ENCODE results near the gene AEBP1.
A peak's percentile ranks its signal among the peaks of the same experiment; 100 is the strongest.

The AEBP1 gene

DNA sequence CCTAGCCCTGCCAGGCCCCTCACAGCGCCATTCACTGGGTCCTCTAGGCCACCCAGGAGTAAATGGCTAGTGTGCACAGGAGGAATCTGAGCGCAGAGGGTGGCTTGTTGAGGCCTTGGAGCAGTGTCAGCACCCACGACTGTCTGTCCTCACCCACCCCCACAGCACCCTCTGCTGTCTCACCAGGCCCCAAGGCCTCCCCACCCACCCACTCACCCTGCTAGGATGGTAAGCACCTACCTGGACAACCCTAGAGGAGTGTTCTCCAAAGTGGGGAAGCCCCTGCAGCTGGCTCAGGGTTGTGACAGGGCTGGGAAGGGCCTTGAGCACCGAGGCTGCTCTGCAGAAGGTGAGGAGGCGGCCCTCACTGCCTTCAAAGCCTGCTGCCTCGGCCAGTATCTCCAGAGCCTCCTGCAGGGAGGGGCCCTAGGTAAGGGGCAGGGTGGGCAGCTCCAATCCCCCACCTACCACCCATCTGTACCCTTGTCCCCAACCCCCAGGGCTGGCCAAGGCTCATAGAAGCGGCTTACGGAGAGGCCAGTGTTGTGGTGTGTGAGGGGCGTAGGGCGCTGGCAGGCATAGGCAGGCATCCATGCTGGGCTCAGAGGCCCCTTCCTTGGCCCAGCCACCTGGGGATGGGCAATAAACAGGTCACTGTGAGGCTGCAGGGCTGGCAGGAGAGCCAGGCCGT is 24.7 kb upstream of the AEBP1 start:
- no peak overlapping the region for H3K4me3 ChIP-seq (ENCODE audit: low read depth, low read length)
- no peak overlapping the region for H3K27ac ChIP-seq (ENCODE audit: low read depth, low read length)
- peaks cover 59% of the 10 kb centered on the region for H3K36me3 ChIP-seq (ENCODE audit: control insufficient read depth, insufficient read depth, low read length)
- no peaks in the 10 kb centered on the region for H3K9me3 ChIP-seq (ENCODE audit: control insufficient read depth, insufficient read depth, low read depth, low read length)
- no peak overlapping the region for H3K9ac ChIP-seq (ENCODE audit: low read length)
- H3K4me1 ChIP-seq (ENCODE audit: control insufficient read depth, insufficient read depth, low read length) = no peaks in the 10 kb centered on the region
- H3K27me3 ChIP-seq (ENCODE audit: control insufficient read depth, insufficient read depth, low read length) = peaks cover 9% of the 10 kb centered on the region

DNA sequence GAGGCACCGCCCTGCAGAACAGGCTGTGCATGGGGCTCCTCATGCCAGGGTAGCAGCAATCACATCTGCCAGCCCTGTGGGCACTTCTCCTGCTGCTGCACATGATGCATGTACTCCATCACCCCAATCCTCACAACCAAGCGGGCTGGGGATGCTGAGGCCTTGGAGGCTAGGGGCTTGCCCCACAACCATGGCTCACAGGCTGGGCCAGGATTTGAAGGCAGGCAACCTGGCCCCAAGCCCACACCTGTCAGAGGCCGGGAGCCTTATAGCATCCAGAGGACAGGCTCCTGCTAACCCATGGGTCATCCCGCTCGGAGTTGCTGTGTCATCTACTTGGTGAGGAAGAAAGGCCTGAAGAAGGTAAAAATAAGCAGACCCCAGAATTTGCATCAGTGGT is 24.0 kb upstream of the AEBP1 start:
- peaks cover 57% of the 10 kb centered on the region for H3K36me3 ChIP-seq (ENCODE audit: control insufficient read depth, insufficient read depth, low read length)
- H3K27ac ChIP-seq (ENCODE audit: low read depth, low read length) = no peak overlapping the region
- H3K9me3 ChIP-seq (ENCODE audit: control insufficient read depth, insufficient read depth, low read depth, low read length) = no peaks in the 10 kb centered on the region
- no peak overlapping the region for H3K9ac ChIP-seq (ENCODE audit: low read length)
- no peaks in the 10 kb centered on the region for H3K4me1 ChIP-seq (ENCODE audit: control insufficient read depth, insufficient read depth, low read length)
- H3K4me3 ChIP-seq (ENCODE audit: low read depth, low read length) = no peak overlapping the region
- H3K27me3 ChIP-seq (ENCODE audit: control insufficient read depth, insufficient read depth, low read length) = peaks cover 9% of the 10 kb centered on the region

DNA sequence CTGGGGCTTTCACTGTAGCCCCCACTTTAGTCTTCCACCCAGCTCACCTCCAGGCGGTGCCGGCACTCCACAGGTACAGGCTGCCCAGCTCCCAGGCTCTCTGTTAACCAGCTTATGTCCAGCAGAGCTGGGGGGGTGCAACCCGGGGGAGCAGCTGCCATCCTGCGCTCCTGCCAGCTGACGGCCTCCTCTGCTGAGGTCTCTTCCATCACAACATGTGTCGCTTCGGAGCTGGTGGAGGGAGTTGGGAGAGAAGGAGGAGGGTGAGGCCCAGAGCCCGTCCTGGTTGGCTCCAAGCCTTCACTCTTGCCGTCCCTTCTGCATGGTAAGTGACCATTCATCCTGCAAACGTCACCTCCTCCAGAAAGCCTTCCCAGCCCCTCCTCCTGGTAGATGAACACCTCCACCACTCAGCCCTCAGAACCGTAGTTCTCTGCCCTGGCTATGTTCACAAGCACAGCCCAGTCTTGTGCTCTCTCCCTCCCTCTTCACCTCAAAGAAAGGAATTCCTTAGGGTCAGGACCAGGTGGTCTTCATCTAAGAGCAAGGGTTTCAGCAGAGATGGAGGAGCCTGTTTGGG is 23.4 kb upstream of the AEBP1 start:
- H3K27ac ChIP-seq (ENCODE audit: low read depth, low read length) = no peak overlapping the region
- H3K9ac ChIP-seq (ENCODE audit: low read length) = no peak overlapping the region
- peaks cover 9% of the 10 kb centered on the region for H3K27me3 ChIP-seq (ENCODE audit: control insufficient read depth, insufficient read depth, low read length)
- H3K36me3 ChIP-seq (ENCODE audit: control insufficient read depth, insufficient read depth, low read length) = peaks cover 51% of the 10 kb centered on the region
- no peaks in the 10 kb centered on the region for H3K9me3 ChIP-seq (ENCODE audit: control insufficient read depth, insufficient read depth, low read depth, low read length)
- H3K4me3 ChIP-seq (ENCODE audit: low read depth, low read length) = peak overlapping the region; percentile 96; the same call in 1 of the 2 replicates
- H3K4me1 ChIP-seq (ENCODE audit: control insufficient read depth, insufficient read depth, low read length) = no peaks in the 10 kb centered on the region

DNA sequence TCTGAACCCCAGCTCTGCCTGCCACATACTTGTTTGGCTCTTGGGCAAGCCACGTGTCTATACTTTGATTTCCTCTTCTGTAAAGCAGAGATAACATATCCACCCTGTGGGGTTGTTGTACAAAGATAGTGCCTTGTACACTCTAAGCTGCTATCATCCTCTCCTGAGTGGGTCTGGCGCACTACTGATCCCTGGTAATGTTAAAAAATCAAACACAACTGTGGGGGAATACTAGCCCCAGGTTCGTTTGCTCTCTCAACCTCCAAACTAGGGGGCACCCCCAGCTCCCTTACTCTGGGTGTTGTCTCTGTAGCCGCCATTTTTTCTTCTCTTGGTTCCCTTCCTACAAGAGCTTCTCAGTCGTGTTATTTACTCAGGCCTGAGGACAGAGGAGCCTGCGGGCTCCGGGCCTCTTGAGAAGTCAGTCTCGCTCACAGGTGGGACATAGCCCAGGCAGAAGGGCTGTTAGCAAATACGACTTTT is 22.8 kb upstream of the AEBP1 start:
- H3K36me3 ChIP-seq (ENCODE audit: control insufficient read depth, insufficient read depth, low read length) = peaks cover 45% of the 10 kb centered on the region

DNA sequence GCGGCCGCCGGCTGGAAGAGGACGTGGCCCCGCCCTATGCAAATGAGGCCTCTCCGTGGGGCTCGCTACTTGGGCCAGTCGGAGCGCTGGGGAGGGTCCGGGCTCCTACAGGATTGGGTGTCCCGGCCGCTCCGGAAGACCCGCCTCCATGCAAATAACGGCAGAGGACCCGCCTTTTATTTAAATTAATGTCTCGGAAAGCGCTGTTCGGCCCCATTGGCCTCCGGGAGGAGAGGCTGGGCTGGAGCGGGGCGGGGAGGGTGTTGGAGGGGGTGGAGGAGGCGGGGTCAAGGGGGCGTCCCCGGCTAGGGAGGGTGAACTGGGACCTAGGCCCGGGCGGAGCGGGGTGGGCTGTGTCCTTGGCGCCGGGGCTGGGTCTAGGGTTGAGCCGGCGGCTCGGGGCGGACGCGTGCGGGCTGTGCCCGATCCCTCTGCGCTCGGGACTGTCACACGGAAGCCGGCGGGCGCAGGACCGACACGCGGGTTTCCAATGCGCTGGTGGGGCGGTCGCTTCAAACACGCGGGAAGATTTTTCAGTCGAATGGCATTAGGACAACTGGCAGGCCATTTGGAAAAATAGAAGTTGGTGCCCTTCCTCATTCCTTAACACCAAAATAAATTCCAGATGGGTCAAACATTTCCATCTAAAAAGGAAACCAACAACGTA is 21.5 kb upstream of the AEBP1 start:
- peak overlapping the region; percentile 35 for H3K9ac ChIP-seq (ENCODE audit: low read length)
- H3K9me3 ChIP-seq (ENCODE audit: control insufficient read depth, insufficient read depth, low read depth, low read length) = no peaks in the 10 kb centered on the region
- peaks cover 9% of the 10 kb centered on the region for H3K27me3 ChIP-seq (ENCODE audit: control insufficient read depth, insufficient read depth, low read length)
- H3K27ac ChIP-seq (ENCODE audit: low read depth, low read length) = no peak overlapping the region
- H3K4me3 ChIP-seq (ENCODE audit: low read depth, low read length) = peak overlapping the region; percentile 78
- no peaks in the 10 kb centered on the region for H3K4me1 ChIP-seq (ENCODE audit: control insufficient read depth, insufficient read depth, low read length)
- peaks cover 32% of the 10 kb centered on the region for H3K36me3 ChIP-seq (ENCODE audit: control insufficient read depth, insufficient read depth, low read length)

More for the DNA sequence above, 22.8 kb upstream of the AEBP1 start:
- Histone ChIP-seq H3K9me3 (ENCODE audit: control insufficient read depth, insufficient read depth, low read depth, low read length) (no peaks in the 10 kb centered on the region), H3K4me3 (ENCODE audit: low read depth, low read length) (peak overlapping the region; percentile 96), H3K27ac (ENCODE audit: low read depth, low read length) (no peak overlapping the region), H3K4me1 (ENCODE audit: control insufficient read depth, insufficient read depth, low read length) (no peaks in the 10 kb centered on the region), H3K27me3 (ENCODE audit: control insufficient read depth, insufficient read depth, low read length) (peaks cover 9% of the 10 kb centered on the region), H3K9ac (ENCODE audit: low read length) (no peak overlapping the region)

DNA sequence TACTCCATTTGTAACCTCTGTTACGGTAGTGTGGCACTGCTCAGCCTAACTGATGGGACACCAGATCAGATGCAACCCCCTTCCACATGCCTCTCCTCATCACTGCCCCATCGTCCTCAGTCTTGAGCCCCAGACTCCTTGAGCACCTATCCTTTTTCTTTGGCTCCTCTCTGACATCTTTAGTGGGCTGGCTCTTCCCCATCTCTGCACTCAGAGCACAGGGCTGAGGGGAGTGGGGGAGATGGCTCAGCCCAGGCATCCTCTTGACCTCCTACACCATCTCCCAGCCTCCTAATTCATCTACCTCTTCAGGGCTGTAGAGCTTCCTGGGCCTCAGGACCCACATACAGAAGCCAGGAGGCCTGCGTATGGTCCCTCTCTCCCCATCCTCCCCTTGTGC is 20.3 kb upstream of the AEBP1 start:
- Histone ChIP-seq H3K36me3 (ENCODE audit: control insufficient read depth, insufficient read depth, low read length) (peaks cover 20% of the 10 kb centered on the region), H3K9ac (ENCODE audit: low read length) (no peak overlapping the region), H3K27me3 (ENCODE audit: control insufficient read depth, insufficient read depth, low read length) (peaks cover 9% of the 10 kb centered on the region), H3K4me1 (ENCODE audit: control insufficient read depth, insufficient read depth, low read length) (no peaks in the 10 kb centered on the region), H3K4me3 (ENCODE audit: low read depth, low read length) (no peak overlapping the region), H3K27ac (ENCODE audit: low read depth, low read length) (no peak overlapping the region), H3K9me3 (ENCODE audit: control insufficient read depth, insufficient read depth, low read depth, low read length) (no peaks in the 10 kb centered on the region)

DNA sequence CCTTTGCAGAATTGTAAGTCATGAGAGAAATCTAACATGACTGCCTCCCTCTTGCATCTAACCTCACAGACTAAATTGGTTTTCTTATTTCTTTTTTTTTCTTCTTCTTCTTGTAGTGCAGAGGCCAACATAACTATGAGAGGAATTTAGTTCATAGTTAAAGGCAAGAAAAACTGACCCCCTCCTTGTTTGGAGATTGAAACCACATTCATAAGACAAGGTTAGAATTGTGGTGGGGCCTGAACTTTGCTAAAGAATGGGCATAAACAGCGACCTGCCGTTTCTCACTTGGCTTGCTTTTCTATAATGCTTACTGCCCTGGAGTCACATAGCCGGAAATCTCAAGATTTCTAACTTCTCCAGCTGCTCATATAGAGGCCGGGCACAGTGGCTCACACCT is 19.4 kb upstream of the AEBP1 start:
- no peak overlapping the region for H3K9ac ChIP-seq (ENCODE audit: low read length)

DNA sequence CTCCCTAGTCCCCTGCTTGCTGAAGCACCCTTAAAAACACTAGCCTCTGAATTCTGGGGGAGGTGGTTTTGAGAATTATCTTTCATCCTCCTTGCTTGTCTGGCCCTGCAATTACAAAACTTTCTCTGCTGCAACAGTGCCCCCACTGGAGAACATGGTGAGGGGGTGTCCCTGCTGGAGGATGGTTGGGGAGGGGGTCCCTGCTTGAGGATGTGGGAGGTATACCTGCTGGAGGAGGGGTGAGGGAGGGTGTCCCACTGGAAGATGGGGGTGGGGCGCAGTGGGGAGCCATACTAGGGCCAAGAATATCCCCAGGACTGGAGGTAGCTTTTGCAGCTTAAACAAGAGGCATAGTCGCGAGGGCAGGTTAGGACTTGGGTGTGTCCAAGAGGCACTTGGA is 18.6 kb upstream of the AEBP1 start:
- H3K36me3 ChIP-seq (ENCODE audit: control insufficient read depth, insufficient read depth, low read length) = peaks cover 4% of the 10 kb centered on the region; the same call in 1 of the 2 replicates
- H3K27me3 ChIP-seq (ENCODE audit: control insufficient read depth, insufficient read depth, low read length) = peaks cover 9% of the 10 kb centered on the region
- H3K4me1 ChIP-seq (ENCODE audit: control insufficient read depth, insufficient read depth, low read length) = no peaks in the 10 kb centered on the region
- no peak overlapping the region for H3K9ac ChIP-seq (ENCODE audit: low read length)
- H3K27ac ChIP-seq (ENCODE audit: low read depth, low read length) = no peak overlapping the region
- no peak overlapping the region for H3K4me3 ChIP-seq (ENCODE audit: low read depth, low read length)
- no peaks in the 10 kb centered on the region for H3K9me3 ChIP-seq (ENCODE audit: control insufficient read depth, insufficient read depth, low read depth, low read length)

More for the DNA sequence above, 19.4 kb upstream of the AEBP1 start:
- H3K9me3 ChIP-seq (ENCODE audit: control insufficient read depth, insufficient read depth, low read depth, low read length) = no peaks in the 10 kb centered on the region
- no peak overlapping the region for H3K27ac ChIP-seq (ENCODE audit: low read depth, low read length)
- H3K36me3 ChIP-seq (ENCODE audit: control insufficient read depth, insufficient read depth, low read length) = peaks cover 12% of the 10 kb centered on the region
- no peaks in the 10 kb centered on the region for H3K4me1 ChIP-seq (ENCODE audit: control insufficient read depth, insufficient read depth, low read length)
- H3K4me3 ChIP-seq (ENCODE audit: low read depth, low read length) = no peak overlapping the region
- H3K27me3 ChIP-seq (ENCODE audit: control insufficient read depth, insufficient read depth, low read length) = peaks cover 9% of the 10 kb centered on the region

DNA sequence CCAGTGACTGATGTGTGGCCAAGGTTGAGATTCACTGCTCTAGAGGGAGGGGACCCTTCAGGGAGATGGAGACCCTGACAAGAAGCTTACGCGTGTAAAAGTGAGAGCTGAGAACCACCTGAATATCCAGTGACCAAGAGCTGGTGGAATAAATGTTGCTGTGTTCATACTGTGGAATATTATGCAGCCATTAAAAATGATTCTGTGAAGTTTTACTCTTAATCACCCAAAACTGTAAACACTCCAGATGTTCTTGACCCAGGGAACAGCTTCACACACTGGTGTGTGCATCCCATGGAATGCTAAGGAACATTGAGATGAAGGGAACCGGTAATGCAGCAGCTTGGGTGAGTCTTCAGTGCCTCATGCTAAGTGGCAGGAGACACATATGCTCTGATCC is 17.5 kb upstream of the AEBP1 start:
- peaks cover 9% of the 10 kb centered on the region for H3K27me3 ChIP-seq (ENCODE audit: control insufficient read depth, insufficient read depth, low read length)
- no peak overlapping the region for H3K9ac ChIP-seq (ENCODE audit: low read length)
- no peaks in the 10 kb centered on the region for H3K9me3 ChIP-seq (ENCODE audit: control insufficient read depth, insufficient read depth, low read depth, low read length)
- H3K27ac ChIP-seq (ENCODE audit: low read depth, low read length) = no peak overlapping the region
- no peaks in the 10 kb centered on the region for H3K36me3 ChIP-seq (ENCODE audit: control insufficient read depth, insufficient read depth, low read length)
- H3K4me1 ChIP-seq (ENCODE audit: control insufficient read depth, insufficient read depth, low read length) = no peaks in the 10 kb centered on the region
- H3K4me3 ChIP-seq (ENCODE audit: low read depth, low read length) = no peak overlapping the region

DNA sequence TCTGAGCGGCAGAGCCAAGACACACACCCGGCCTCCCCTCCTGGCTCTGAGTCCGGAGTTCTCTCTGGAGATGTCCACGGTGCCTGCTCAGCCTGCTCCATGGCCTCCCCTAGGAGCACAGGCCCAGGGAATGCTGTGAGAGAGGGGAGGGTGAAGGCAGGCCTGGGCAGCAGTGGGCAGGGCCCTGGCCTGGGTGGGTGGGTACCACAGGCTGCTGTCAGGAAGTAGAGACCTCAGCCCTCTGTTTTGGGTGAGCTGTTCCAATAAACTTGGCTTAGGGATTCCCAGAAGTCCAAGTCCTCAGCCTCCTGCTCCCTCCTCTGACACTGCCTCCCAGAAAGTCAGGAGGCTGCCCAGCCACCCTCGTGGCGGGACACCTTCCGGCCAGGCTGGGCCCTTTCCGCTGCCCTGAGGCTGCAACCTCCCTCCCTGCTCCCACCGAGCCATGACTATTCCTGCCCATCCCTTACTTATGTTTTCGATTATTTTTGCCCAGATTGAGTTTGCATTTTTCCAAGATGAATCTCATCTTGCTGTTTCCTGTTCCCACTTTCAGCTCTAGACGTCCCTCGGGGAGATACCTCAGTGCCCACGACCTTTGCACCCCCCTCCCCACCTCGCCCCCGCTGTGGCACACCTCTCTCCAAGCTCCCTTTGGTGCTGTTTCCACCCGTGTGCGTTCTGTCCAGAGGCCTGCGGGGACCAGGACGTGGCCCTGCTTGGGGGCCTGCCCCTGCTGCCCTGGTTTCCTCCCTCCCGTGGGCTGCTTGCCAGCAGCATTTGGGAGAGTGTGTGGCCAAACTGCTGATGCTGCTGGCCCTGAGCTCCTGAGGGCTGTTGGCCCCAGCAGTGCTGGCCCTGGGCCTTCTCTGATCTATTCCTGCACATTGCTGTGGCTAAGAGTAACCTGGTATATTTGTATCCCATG is 16.0 kb upstream of the AEBP1 start:
- Histone ChIP-seq H3K36me3 (ENCODE audit: control insufficient read depth, insufficient read depth, low read length) (no peaks in the 10 kb centered on the region), H3K4me1 (ENCODE audit: control insufficient read depth, insufficient read depth, low read length) (no peaks in the 10 kb centered on the region), H3K4me3 (ENCODE audit: low read depth, low read length) (no peak overlapping the region), H3K27me3 (ENCODE audit: control insufficient read depth, insufficient read depth, low read length) (peaks cover 9% of the 10 kb centered on the region), H3K27ac (ENCODE audit: low read depth, low read length) (no peak overlapping the region), H3K9me3 (ENCODE audit: control insufficient read depth, insufficient read depth, low read depth, low read length) (no peaks in the 10 kb centered on the region), H3K9ac (ENCODE audit: low read length) (no peak overlapping the region)
